ENCODE measurements around the gene SELENOO. TPM values are rescaled to one million over a fixed set of nuclear protein-coding genes. Genes with fewer than 3 reads are reported as not detected.

The SELENOO gene
- total RNA-seq, 1 experiment from 2014 or later: 29.6 TPM

DNA sequence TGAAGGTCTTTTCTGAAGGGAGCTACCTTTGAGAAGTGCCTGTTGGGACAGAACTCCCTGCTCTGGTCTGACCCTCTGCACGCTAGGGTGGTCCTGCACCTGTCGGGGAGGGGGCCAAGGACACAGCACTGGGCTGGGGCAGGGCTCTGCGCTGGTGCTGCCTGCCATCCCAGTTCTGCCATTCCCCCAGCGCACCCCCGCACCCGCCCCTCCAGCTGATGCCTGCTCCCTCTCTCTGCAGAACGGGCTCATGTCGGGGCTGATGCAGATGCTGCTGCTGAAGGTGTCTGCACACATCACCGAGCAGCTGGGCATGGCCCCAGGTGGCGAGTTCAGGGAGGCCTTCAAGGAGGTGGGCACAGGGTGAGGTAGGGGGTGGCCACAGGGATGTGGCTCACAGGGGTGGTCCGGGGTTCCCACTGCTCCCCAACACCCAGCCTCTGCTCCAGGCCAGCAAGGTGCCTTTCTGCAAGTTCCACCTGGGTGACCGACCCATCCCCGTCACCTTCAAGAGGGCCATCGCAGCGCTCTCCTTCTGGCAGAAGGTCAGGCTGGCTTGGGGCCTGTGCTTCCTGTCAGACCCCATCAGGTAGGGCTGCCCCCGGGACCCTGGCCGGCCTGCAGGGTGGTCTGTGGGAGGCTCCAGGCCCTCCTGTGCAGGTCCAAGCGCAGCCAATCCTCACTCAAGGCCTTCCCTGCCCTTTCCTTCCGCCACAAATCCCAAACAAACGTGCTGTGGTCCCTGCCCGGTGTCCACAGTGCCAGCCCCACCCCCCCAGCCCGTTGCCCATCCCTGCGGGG lies 3.6 kb upstream of the SELENOO start:
- H3K4me1 ChIP-seq (ENCODE audit: control insufficient read depth in 1 of 2, insufficient read depth in 2 of 2, low read length in 2 of 2): peaks cover 7 to 18% of the 10 kb centered on the region in 2 experiments; a peak in 3 of 4 replicates
- no peak overlapping the region for H3K4me3 ChIP-seq (replicated peaks in 1 of 2; ENCODE audit: low read depth in 1 of 2, low read length in 2 of 2)
- no TSS peak for BruUV-seq (replicated peaks)
- no peaks in the 10 kb centered on the region for H3K27me3 ChIP-seq (ENCODE audit: insufficient read depth, low read length)
- ATAC-seq (no peak), DNase-seq (ENCODE audit: low read depth, low spot score) (no peak)
- no peaks in the 10 kb centered on the region for H4K20me1 ChIP-seq (ENCODE audit: insufficient read depth)
- H3K27ac ChIP-seq (ENCODE audit: low read depth, low read length): no peak overlapping the region
- CTCF ChIA-PET: no interaction called here
- no peak overlapping the region for H3K9ac ChIP-seq (ENCODE audit: low read length)
- no peak overlapping the region for H2AFZ ChIP-seq (ENCODE audit: low read depth, low read length, poor library complexity, severe bottlenecking)
- intact Hi-C loops (cut with micrococcal nuclease): no loop called here
- no peaks in the 10 kb centered on the region for H3K9me2 ChIP-seq (ENCODE audit: insufficient read depth)
- TF ChIP-seq SP1 (IDR thresholded peaks at IDR 0.05; ENCODE audit: low read depth): no peak
- H3K36me3 ChIP-seq (ENCODE audit: control insufficient read depth in 1 of 2, insufficient read depth in 2 of 2, low read length in 2 of 2): peaks cover 2 to 20% of the 10 kb centered on the region in 2 experiments; a peak in 3 of 4 replicates
- RAD21 ChIA-PET (ENCODE audit: low non-redundant PET in 1 of 2, low total read pairs in 2 of 2, uncharacterized antibody in 2 of 2, unreplicated experiment in 2 of 2): interaction anchor here in 1 of 2 experiments (0.7 kb wide), 1 partner anchor 35 kb away, joined by 3 read pairs; no protein-coding TSS in a partner anchor
- H3K9me3 ChIP-seq (ENCODE audit: control insufficient read depth in 1 of 2, insufficient read depth in 1 of 2, low read depth in 1 of 2, low read length in 2 of 2): no peaks in the 10 kb centered on the region
- H3K79me2 ChIP-seq (ENCODE audit: insufficient read depth, low read length): peaks cover 32% of the 10 kb centered on the region
- H3K4me2 ChIP-seq (ENCODE audit: low read length): no peak overlapping the region
- POLR2A ChIA-PET: no interaction called here

DNA sequence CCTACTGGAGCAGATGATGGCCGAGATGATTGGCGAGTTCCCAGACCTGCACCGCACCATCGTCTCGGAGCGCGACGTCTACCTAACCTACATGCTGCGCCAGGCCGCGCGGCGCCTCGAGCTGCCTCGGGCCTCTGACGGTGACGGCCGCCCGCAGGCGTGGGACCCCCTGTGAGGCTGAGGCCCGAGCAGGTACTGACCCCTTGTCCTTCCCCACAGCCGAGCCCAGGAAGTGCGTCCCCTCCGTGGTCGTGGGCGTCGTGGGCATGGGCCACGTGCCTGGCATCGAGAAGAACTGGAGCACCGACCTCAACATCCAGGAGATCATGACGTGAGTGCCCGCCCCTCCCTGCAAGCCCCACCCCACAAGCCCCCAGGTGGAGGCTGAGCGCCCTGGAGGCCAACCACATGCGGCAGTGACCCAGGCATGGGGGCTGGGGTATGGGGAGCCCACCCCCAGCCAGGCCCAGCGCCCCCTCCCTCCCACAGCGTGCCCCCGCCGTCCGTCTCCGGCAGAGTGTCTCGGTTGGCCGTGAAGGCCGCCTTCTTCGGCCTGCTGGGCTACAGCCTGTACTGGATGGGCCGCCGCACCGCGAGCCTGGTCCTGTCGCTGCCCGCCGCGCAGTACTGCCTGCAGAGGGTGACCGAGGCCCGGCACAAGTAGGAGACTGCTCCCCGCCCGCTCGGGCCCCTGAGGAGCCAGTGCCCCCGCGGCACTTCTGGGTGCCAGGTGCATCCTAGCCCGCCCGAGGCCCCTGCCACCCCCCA lies 2.8 kb upstream of the SELENOO start:
- Histone ChIP-seq H3K4me1 (ENCODE audit: control insufficient read depth in 1 of 2, insufficient read depth in 2 of 2, low read length in 2 of 2) (peaks cover 9 to 19% of the 10 kb centered on the region in 2 experiments; a peak in 3 of 4 replicates), H3K27me3 (ENCODE audit: insufficient read depth, low read length) (no peaks in the 10 kb centered on the region), H3K9me2 (ENCODE audit: insufficient read depth) (no peaks in the 10 kb centered on the region), H3K4me2 (ENCODE audit: low read length) (no peak overlapping the region), H2AFZ (ENCODE audit: low read depth, low read length, poor library complexity, severe bottlenecking) (no peak overlapping the region), H3K27ac (ENCODE audit: low read depth, low read length) (no peak overlapping the region), H4K20me1 (ENCODE audit: insufficient read depth) (no peaks in the 10 kb centered on the region), H3K79me2 (ENCODE audit: insufficient read depth, low read length) (peaks cover 26% of the 10 kb centered on the region), H3K36me3 (ENCODE audit: control insufficient read depth in 1 of 2, insufficient read depth in 2 of 2, low read length in 2 of 2) (peaks cover 2 to 18% of the 10 kb centered on the region in 2 experiments; a peak in 3 of 4 replicates), H3K9ac (ENCODE audit: low read length) (no peak overlapping the region), H3K4me3 (replicated peaks in 1 of 2; ENCODE audit: low read depth in 1 of 2, low read length in 2 of 2) (no peak overlapping the region), H3K9me3 (ENCODE audit: control insufficient read depth in 1 of 2, insufficient read depth in 1 of 2, low read depth in 1 of 2, low read length in 2 of 2) (0 out of 4 replicates have a peak, but pooled peaks cover 0 to under 1% of the 10 kb centered on the region in 2 experiments)
- TF ChIP-seq POLR2AphosphoS5 (IDR thresholded peaks at IDR 0.05; ENCODE audit: low read depth, low read length): no peak
- RAD21 ChIA-PET (ENCODE audit: low non-redundant PET in 1 of 2, low total read pairs in 2 of 2, uncharacterized antibody in 2 of 2, unreplicated experiment in 2 of 2): no interaction called here
- intact Hi-C loops (cut with micrococcal nuclease): no loop called here
- CTCF ChIA-PET: interaction anchor here (1.7 kb wide), 1 partner anchor 8 kb away, joined by 4 read pairs; no protein-coding TSS in a partner anchor
- ATAC-seq: no peak
- BruUV-seq (replicated peaks): no TSS peak
- DNase-seq (ENCODE audit: low read depth, low spot score): no peak
- POLR2A ChIA-PET: no interaction called here

Measured in HCT116 (cell line).